GM10248 (cell line): ENCODE results near the gene GRID1.
"Not testable (repeated sequence)": the region's sequence is repeated elsewhere in the genome, so short reads cannot be mapped to it uniquely, and the experiment has no call there.

Experiments
- CTCF ChIA-PET: fragments of 300-600 bp; sonication (Branson Sonifier 250); formaldehyde crosslinking; extraction: SDS; loops from one replicate; lab custom pipeline; 2021; ENCODE audit warnings: antibody characterized with exemption; lab: Yijun Ruan, JAX
- POLR2A ChIA-PET: fragments of 350-650 bp; sonication (Branson Sonifier 250); formaldehyde crosslinking; extraction: SDS; loops from one replicate; lab custom pipeline; 2020; ENCODE audit warnings: antibody characterized with exemption; lab: Yijun Ruan, JAX
- DNase-seq: peaks from one replicate; pipeline ENCODE4 v3.0.0; 2012; ENCODE audit errors: extremely low spot score
- TF ChIP-seq, protein P1 (sequence below): IDR thresholded peaks from 2 replicates; pipeline ENCODE4 v1.5.1; 2012; ENCODE audit warnings: mild to moderate bottlenecking, low read depth; ENCODE audit errors: extremely low read depth, missing control alignments, control extremely low read depth

The GRID1 gene

DNA sequence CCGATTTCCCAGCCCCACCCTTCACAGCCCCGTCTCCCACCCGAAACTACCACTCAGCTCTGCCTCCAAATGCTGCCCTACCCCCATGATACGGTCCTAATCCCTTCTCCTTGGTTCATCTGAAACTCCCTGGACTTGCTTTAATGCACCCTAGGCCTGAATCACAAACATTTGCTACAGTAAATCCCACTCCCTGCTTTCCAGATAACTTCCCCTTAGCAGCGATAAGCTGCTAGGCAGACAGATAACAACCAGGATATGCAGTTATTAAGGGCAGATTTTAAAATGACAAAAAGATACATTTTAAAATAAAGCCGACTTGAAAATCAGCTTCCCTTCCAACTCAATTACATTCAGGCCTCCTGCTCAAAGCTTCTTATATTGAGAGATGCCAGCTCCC lies 514.7 kb downstream of the GRID1 start:
- ChIA-PET CTCF (no interaction called here), POLR2A (no interaction called here)
- TF ChIP-seq, protein P1, sequence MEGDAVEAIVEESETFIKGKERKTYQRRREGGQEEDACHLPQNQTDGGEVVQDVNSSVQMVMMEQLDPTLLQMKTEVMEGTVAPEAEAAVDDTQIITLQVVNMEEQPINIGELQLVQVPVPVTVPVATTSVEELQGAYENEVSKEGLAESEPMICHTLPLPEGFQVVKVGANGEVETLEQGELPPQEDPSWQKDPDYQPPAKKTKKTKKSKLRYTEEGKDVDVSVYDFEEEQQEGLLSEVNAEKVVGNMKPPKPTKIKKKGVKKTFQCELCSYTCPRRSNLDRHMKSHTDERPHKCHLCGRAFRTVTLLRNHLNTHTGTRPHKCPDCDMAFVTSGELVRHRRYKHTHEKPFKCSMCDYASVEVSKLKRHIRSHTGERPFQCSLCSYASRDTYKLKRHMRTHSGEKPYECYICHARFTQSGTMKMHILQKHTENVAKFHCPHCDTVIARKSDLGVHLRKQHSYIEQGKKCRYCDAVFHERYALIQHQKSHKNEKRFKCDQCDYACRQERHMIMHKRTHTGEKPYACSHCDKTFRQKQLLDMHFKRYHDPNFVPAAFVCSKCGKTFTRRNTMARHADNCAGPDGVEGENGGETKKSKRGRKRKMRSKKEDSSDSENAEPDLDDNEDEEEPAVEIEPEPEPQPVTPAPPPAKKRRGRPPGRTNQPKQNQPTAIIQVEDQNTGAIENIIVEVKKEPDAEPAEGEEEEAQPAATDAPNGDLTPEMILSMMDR: no peak
- DNase-seq: no peak

DNA sequence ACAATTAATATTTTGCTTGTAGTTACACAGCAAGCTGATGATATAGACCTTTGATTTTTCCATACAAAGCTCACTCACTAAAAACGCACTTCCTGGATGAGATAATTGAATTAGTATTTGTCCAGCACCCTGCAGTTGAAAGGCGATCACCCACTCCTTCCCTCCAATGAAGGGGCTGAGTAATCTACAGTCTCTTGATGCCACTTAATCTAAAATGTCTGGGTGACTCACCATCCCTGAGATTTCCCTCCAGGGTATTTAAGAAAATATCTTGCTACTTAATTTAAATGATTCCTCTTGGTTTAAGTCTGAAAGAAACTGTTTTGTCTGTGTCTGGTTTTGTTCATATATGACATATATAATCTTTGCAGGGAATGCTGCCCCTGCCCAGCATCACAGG lies 515.3 kb downstream of the GRID1 start:
- TF ChIP-seq, protein P1: no peak
- DNase-seq: no peak
- ChIA-PET CTCF (interaction anchor here (0.7 to 0.8 kb wide), 2 partner anchors 10 to 13 kb away, joined by 3 to 4 read pairs; no protein-coding TSS in a partner anchor), POLR2A (no interaction called here)

DNA sequence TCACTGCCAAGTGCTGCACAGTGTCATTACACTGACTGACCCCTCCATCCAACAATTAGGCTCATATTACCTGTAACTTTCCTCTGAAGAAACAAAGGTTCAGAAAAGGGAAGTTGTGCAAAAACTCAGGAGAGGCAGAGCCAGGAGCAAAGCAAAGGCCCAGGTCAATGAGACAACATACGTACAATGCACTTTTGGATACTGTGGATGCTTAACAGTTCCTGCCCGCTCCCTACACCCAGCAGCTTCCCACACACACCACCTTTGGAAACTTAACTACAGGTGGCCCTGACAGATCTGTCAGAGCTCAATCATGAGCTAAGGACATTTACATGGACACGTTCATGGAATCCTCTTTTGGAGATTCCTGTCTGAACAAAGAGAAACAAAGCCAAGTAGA lies 515.9 kb downstream of the GRID1 start:
- CTCF ChIA-PET: interaction anchor here (0.7 to 0.8 kb wide), 2 partner anchors 10 to 13 kb away, joined by 3 to 4 read pairs; no protein-coding TSS in a partner anchor
- TF ChIP-seq, protein P1: no peak
- POLR2A ChIA-PET: no interaction called here
- no peak for DNase-seq

DNA sequence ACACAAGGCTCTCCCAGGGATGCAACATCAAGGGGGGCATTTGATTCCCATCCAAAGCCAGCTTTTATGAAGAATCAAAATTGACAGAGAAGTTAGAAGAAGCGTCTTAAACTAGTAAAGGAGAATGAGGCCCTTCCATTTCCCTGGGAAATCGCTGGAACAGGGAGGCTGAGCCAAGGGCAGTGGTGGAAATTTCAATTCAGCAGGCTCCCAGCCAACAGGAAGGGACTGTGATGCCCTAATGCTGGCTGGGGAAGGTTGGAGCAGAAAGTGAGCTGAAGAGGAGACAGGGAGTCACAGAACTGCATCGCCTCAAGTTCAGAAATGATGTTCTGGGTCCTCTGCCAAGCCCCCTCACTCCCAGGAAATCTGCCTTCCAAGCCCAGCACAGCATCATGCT lies 517.3 kb downstream of the GRID1 start:
- ChIA-PET CTCF (no interaction called here), POLR2A (no interaction called here)
- DNase-seq: no peak
- TF ChIP-seq, protein P1: no peak

DNA sequence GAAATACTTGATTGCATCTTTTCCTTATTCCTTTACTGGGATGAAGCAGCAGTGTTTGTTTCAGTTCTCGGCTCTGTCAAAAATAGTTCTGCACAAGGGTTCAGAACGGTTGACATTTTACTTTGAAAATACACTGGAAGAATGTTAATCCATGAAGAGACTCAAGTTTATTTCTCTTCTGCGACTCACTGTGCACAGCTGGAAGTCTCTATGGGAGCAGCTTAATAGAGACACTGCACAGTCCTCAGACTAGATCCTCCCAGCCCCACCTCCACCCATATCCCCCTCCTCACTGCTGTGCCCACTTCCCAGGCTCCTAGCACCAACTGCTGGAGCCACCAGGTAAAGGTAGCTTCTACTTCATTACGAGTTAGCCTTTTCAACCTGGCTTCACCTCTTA lies 517.8 kb downstream of the GRID1 start:
- DNase-seq: no peak
- TF ChIP-seq, protein P1: no peak
- CTCF ChIA-PET: no interaction called here
- POLR2A ChIA-PET: no interaction called here

DNA sequence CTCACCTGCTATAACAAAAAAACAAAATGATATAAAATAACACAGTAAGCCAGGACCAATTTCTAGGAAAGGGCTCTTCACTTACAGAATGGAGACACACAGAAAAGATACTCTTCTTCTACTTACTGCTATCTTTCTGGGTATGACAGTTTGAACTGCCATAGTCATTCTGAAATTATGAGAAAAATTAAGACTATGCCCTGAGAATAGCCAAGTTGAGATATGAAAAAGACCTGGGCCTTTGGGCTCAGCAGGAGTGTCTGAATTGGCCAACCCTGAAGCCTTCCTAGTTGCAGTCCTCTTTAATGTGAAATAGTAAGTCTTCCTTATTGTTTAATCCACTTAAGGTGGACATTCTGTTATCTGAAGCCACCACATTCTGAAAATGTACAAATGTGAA lies 519.5 kb downstream of the GRID1 start:
- ChIA-PET POLR2A (no interaction called here), CTCF (interaction anchor here (2.1 kb wide), 1 partner anchor 17 kb away, joined by 4 read pairs; no protein-coding TSS in a partner anchor)
- TF ChIP-seq, protein P1: no peak
- DNase-seq: no peak

DNA sequence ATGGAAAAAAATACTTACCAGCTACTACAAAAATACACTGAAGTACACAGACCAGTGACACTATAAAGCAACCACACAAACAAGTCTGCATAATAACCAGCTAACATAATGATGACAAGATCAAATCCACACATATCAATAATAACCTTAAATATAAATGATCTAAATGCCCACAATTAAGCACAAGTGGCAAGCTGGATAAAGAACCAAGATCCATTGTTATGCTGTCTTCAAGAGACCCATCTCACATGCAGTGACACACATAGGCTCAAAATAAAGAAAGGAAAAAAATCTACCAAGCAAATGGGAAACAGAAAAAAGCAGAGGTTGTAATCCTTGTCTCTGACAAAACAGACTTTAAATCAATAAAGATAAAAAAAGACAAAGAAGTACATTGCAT lies 527.9 kb downstream of the GRID1 start:
- DNase-seq, POLR2A ChIA-PET: not testable (repeated sequence)
- CTCF ChIA-PET: interaction anchor here (1.5 to 1.6 kb wide), 2 partner anchors 11 to 15 kb away, joined by 4 to 5 read pairs; no protein-coding TSS in a partner anchor
